Endothelial cell of umbilical vein (primary cell): ENCODE results near the gene CDYL. TPM values are rescaled to one million over a fixed set of nuclear protein-coding genes. Genes with fewer than 3 reads are reported as not detected.

Source experiments
- BruUV-seq: library from RNA; stranded (reverse); fragments of 400-500 nt; replicated peaks from 2 replicates; lab custom pipeline; 2021; lab: Mats Ljungman, UMichigan
- CTCF ChIA-PET: fragments of 300-600, 350-600 bp; sonication (Branson Sonifier 250); formaldehyde crosslinking; loops from one replicate; lab custom pipeline; 2021; ENCODE audit warnings: antibody characterized with exemption, inconsistent platforms; lab: Charles Lee
- POLR2A ChIA-PET: fragments of 300-600, 350-600 bp; sonication (Branson Sonifier 250); formaldehyde crosslinking; loops from one replicate; lab custom pipeline; 2021; ENCODE audit warnings: antibody characterized with exemption, inconsistent platforms; lab: Charles Lee
- DNase-seq: peaks from one replicate; pipeline ENCODE4 v3.0.0-alpha.2; 2011; ENCODE audit warnings: low read depth, low spot score
- FAIRE-seq: peaks from 2 replicates; lab custom pipeline; 2011; peaks lifted over from hg19 to GRCh38; lab: Jason Lieb, UNC
- H2AFZ ChIP-seq: 2 replicates; pipeline ENCODE4 v1.6.0; 2012; ENCODE audit warnings: low read depth, low read length, control low read depth, inconsistent platforms
- H3K27ac ChIP-seq: 2 replicates; pipeline ENCODE4 v1.5.1; 2011; ENCODE audit warnings: low read depth, mild to moderate bottlenecking, control low read depth, low read length, moderate library complexity; ENCODE audit not compliant: insufficient read depth
- H3K27me3 ChIP-seq, 2 experiments: 2 replicates each; pipeline versions ENCODE4 v1.6.0 to v1.6.1; 2011; ENCODE audit warnings: low read length in 2 of 2, mixed read lengths in 1 of 2; ENCODE audit not compliant: control insufficient read depth in 2 of 2, insufficient read depth in 2 of 2
- H3K36me3 ChIP-seq, 2 experiments: 2 replicates in 1 of 2; 3 replicates in 1 of 2; pipeline ENCODE4 v1.5.1; 2011; ENCODE audit warnings: low read length in 2 of 2, mild to moderate bottlenecking in 1 of 2, moderate library complexity in 1 of 2; ENCODE audit not compliant: control insufficient read depth in 2 of 2, insufficient read depth in 2 of 2; ENCODE audit errors: extremely low read depth in 1 of 2
- H3K4me1 ChIP-seq: 3 replicates; pipeline ENCODE4 v1.5.1; 2011; ENCODE audit warnings: mild to moderate bottlenecking, low read length; ENCODE audit not compliant: control insufficient read depth, insufficient read depth; ENCODE audit errors: extremely low read depth
- H3K4me2 ChIP-seq: 2 replicates; pipeline ENCODE4 v1.6.1; 2011; ENCODE audit warnings: low read length, control low read depth, mixed read lengths; ENCODE audit not compliant: insufficient read depth
- H3K4me3 ChIP-seq, 3 experiments: fragments of 200-600 bp in 1 of 3; sonication (generic), shearing (Covaris generic) in 1 of 3; replicated peaks in 1 of 3; 2 replicates each; pipeline ENCODE4 v1.5.1; 2011 to 2016; ENCODE audit warnings: control low read depth in 3 of 3, low read length in 3 of 3, mild to moderate bottlenecking in 2 of 3, inconsistent platforms in 1 of 3, low read depth in 1 of 3, moderate library complexity in 1 of 3; ENCODE audit not compliant: insufficient read depth in 1 of 3
- H3K79me2 ChIP-seq: 2 replicates; pipeline ENCODE4 v1.6.0; 2012; ENCODE audit warnings: low read length, inconsistent platforms; ENCODE audit not compliant: control insufficient read depth, insufficient read depth
- H3K9ac ChIP-seq: replicated peaks from 2 replicates; pipeline ENCODE3; 2011; ENCODE audit warnings: low read length, control low read depth; ENCODE audit not compliant: insufficient read depth; ENCODE audit errors: extremely low read depth
- H3K9me1 ChIP-seq: replicated peaks from 3 replicates; pipeline ENCODE4 v1.6.0; 2011; ENCODE audit warnings: mild to moderate bottlenecking, low read length; ENCODE audit not compliant: control insufficient read depth, insufficient read depth; ENCODE audit errors: extremely low read depth
- H3K9me3 ChIP-seq: replicated peaks from 2 replicates; pipeline ENCODE4 v1.5.1; 2012; ENCODE audit warnings: low read length, inconsistent platforms; ENCODE audit not compliant: control insufficient read depth, insufficient read depth
- H4K20me1 ChIP-seq: replicated peaks from 2 replicates; pipeline ENCODE3; 2011; ENCODE audit warnings: mild to moderate bottlenecking, low read length; ENCODE audit not compliant: control insufficient read depth, insufficient read depth; ENCODE audit errors: extremely low read depth
- CTCF ChIP-seq, 2 donors: IDR thresholded peaks; 1 replicate in 1 of 2; 2 replicates in 1 of 2; pipeline ENCODE4 v1.5.1; 2011; ENCODE audit warnings: low read length in 2 of 2, mild to moderate bottlenecking in 2 of 2, moderate library complexity in 2 of 2, control low read depth in 1 of 2, inconsistent platforms in 1 of 2, low read depth in 1 of 2; ENCODE audit not compliant: insufficient read depth in 1 of 2; ENCODE audit errors: extremely low read depth in 1 of 2
- EZH2 ChIP-seq: IDR thresholded peaks from 2 replicates; pipeline ENCODE4 v1.6.1; 2012; ENCODE audit warnings: borderline replicate concordance, low read depth, mild to moderate bottlenecking, moderate library complexity, low read length, inconsistent platforms; ENCODE audit not compliant: severe bottlenecking
- FOS ChIP-seq: IDR thresholded peaks from 2 replicates; pipeline ENCODE4 v1.6.1; 2011; ENCODE audit warnings: mild to moderate bottlenecking, low read length, moderate library complexity, borderline replicate concordance; ENCODE audit not compliant: insufficient read depth
- GATA2 ChIP-seq: IDR thresholded peaks from 2 replicates; pipeline ENCODE4 v1.7.0; 2011; ENCODE audit warnings: low read depth, mild to moderate bottlenecking, moderate library complexity, mixed read lengths, low read length; ENCODE audit not compliant: insufficient read length, insufficient read depth
- JUN ChIP-seq: IDR thresholded peaks from 2 replicates; pipeline ENCODE4 v1.6.1; 2011; ENCODE audit warnings: borderline replicate concordance, low read depth; ENCODE audit not compliant: insufficient read length, insufficient read depth
- MAX ChIP-seq: IDR thresholded peaks from 2 replicates; pipeline ENCODE4 v1.6.1; 2011; ENCODE audit not compliant: insufficient read depth, insufficient read length
- MYC ChIP-seq: IDR thresholded peaks from one replicate; pipeline ENCODE4 v1.6.1; 2011; ENCODE audit warnings: mild to moderate bottlenecking, low read depth, low read length
- POLR2A ChIP-seq: IDR thresholded peaks from 2 replicates; pipeline ENCODE4 v1.6.1; 2012; ENCODE audit warnings: low read depth, mild to moderate bottlenecking, control low read depth, low read length
- POLR2AphosphoS5 ChIP-seq: IDR thresholded peaks from 2 replicates; pipeline ENCODE4 v1.6.1; 2012; ENCODE audit warnings: low read depth, mild to moderate bottlenecking, control low read depth, low read length, moderate library complexity; ENCODE audit not compliant: insufficient read depth
- dilution Hi-C: fragments of 300-500 bp; cut with MboI; formaldehyde crosslinking; loops from one replicate; pipeline ENCODE4 v1.15.0; 2019; ENCODE audit warnings: low sequenced_read_pairs; ENCODE audit not compliant: extremely low pct_ligation_motif_present
- intact Hi-C: fragments of 100-400 bp; cut with micrococcal nuclease; formaldehyde crosslinking; loops from one replicate; pipeline ENCODE4 v1.10.0; 2022
- polyA plus RNA-seq, 4 experiments: library from polyadenylated mRNA; depleted of rRNA in 3 of 4; stranded (reverse) in 3 of 4; unstranded in 1 of 4; fragments of >200 nt; gene quantifications; 2 replicates each; pipeline versions ENCODE4 v1.2.1 to v1.2.3, GENCODE V29; 2011 to 2012; ENCODE audit warnings: missing spikeins in 1 of 4
- total RNA-seq: library from RNA; stranded (reverse); gene quantifications from 2 replicates; pipeline ENCODE4 v1.2.3, GENCODE V29; 2021

CDYL gene
- total and polyA plus RNA-seq, 2 donors (not counting 3 experiments of a cell fraction or from before 2014, with no cell fraction given) = 10.2 to 35.6 TPM

- dilution Hi-C loops = no loop called here
- POLR2A ChIA-PET = no interaction called here
Measured at GRCh38 chr6:4726645-4727044, 49.6 kb upstream of the CDYL start.

More at GRCh38 chr6:4726645-4727044, 49.6 kb upstream of the CDYL start:
- BruUV-seq = no TSS peak
- FAIRE-seq (no peak), DNase-seq (no peak)
- TF ChIP-seq CTCF (IDR thresholded peaks at IDR 0.05; ENCODE audit: extremely low read depth in 1 of 2, insufficient read depth in 1 of 2, low read depth in 1 of 2, low read length in 2 of 2) = no peak
- no peak for TF ChIP-seq FOS
- no peak for TF ChIP-seq EZH2
- no peak for TF ChIP-seq POLR2A
- TF ChIP-seq JUN = no peak
- no peak for TF ChIP-seq POLR2AphosphoS5
- no peak for TF ChIP-seq MYC
- TF ChIP-seq MAX = no peak
- TF ChIP-seq GATA2 = no peak
- peaks cover 11 to 12% of the 10 kb centered on the region in 2 experiments for H3K27me3 ChIP-seq
- no peaks in the 10 kb centered on the region for H3K79me2 ChIP-seq
- H3K36me3 ChIP-seq = no peaks in the 10 kb centered on the region
- CTCF ChIA-PET = interaction anchor here (0.7 kb wide), 1 partner anchor 17 kb away, joined by 4 read pairs; no protein-coding TSS in a partner anchor
- intact Hi-C loops = no loop called here
- no peak overlapping the region for H3K9ac ChIP-seq
- no peaks in the 10 kb centered on the region for H3K4me1 ChIP-seq
- H3K9me1 ChIP-seq = no peaks in the 10 kb centered on the region
- no peaks in the 10 kb centered on the region for H3K9me3 ChIP-seq
- no peak overlapping the region for H3K27ac ChIP-seq
- no peak overlapping the region for H2AFZ ChIP-seq
- H3K4me2 ChIP-seq = no peak overlapping the region
- no peak overlapping the region for H3K4me3 ChIP-seq
- no peaks in the 10 kb centered on the region for H4K20me1 ChIP-seq
